HepG2 (cell line): Measurements from ENCODE around the gene PCYOX1L. TPM values are rescaled to one million over a fixed set of nuclear protein-coding genes. Genes with fewer than 3 reads are reported as not detected.

Experiments used
- ATF1 ChIP-seq: IDR thresholded peaks from 2 replicates; pipeline ENCODE4 v1.6.1; 2016; ENCODE audit warnings: mild to moderate bottlenecking, control low read depth
- FOXM1 ChIP-seq: sonication (generic); formaldehyde crosslinking; IDR thresholded peaks from 2 replicates; pipeline ENCODE4 v1.5.0; 2020; ENCODE audit warnings: missing genetic modification reagents
- MED1 ChIP-seq: sonication (generic); formaldehyde crosslinking; IDR thresholded peaks from 2 replicates; pipeline ENCODE4 v1.4.0; 2020; ENCODE audit warnings: missing genetic modification reagents
- NAIF1 ChIP-seq: sonication (generic); formaldehyde crosslinking; IDR thresholded peaks from 2 replicates; pipeline ENCODE4 v1.5.0; 2020; ENCODE audit warnings: mild to moderate bottlenecking, missing genetic modification reagents, borderline replicate concordance
- NFE2L1 ChIP-seq: sonication (generic); formaldehyde crosslinking; IDR thresholded peaks from 2 replicates; pipeline ENCODE4 v1.4.0; 2020; ENCODE audit warnings: missing genetic modification reagents, mild to moderate bottlenecking, borderline replicate concordance
- RFX1 ChIP-seq: fragments of 450-650 bp; IDR thresholded peaks from 2 replicates; pipeline ENCODE4 v1.6.1; 2017
- SMARCE1 ChIP-seq: fragments of 450-650 bp; IDR thresholded peaks from 2 replicates; pipeline ENCODE4 v1.6.1; 2017; ENCODE audit warnings: borderline replicate concordance
- SP140L ChIP-seq: sonication (generic); formaldehyde crosslinking; IDR thresholded peaks from 2 replicates; pipeline ENCODE4 v1.4.0; 2020; ENCODE audit warnings: missing genetic modification reagents, borderline replicate concordance
- SRF ChIP-seq: IDR thresholded peaks from 2 replicates; pipeline ENCODE4 v1.6.1; 2011; ENCODE audit warnings: mild to moderate bottlenecking, low read depth, low read length, moderate library complexity
- TOE1 ChIP-seq: sonication (generic); formaldehyde crosslinking; IDR thresholded peaks from 2 replicates; pipeline ENCODE4 v1.4.0; 2020; ENCODE audit warnings: mild to moderate bottlenecking, missing genetic modification reagents
- ZC3H4 ChIP-seq: sonication (generic); formaldehyde crosslinking; IDR thresholded peaks from 2 replicates; pipeline ENCODE4 v1.4.0; 2020; ENCODE audit warnings: missing genetic modification reagents, borderline replicate concordance
- ZFP36L1 ChIP-seq: sonication (generic); formaldehyde crosslinking; IDR thresholded peaks from 2 replicates; pipeline ENCODE4 v1.8.0; 2022; ENCODE audit warnings: mild to moderate bottlenecking, missing genetic modification reagents, moderate library complexity
- ZNF17 ChIP-seq: sonication (generic); formaldehyde crosslinking; IDR thresholded peaks from 2 replicates; pipeline ENCODE4 v1.5.0; 2020; ENCODE audit warnings: mild to moderate bottlenecking, missing genetic modification reagents
- ZNF207 ChIP-seq: fragments of 450-650 bp; IDR thresholded peaks from 2 replicates; pipeline ENCODE4 v1.6.1; 2016; ENCODE audit warnings: antibody characterized with exemption, borderline replicate concordance
- ZNF256 ChIP-seq: sonication (generic); formaldehyde crosslinking; conservative IDR thresholded peaks from 2 replicates; pipeline ENCODE4 v1.4.0; 2020; ENCODE audit warnings: missing genetic modification reagents
- polyA plus RNA-seq, 8 experiments: library from polyadenylated mRNA; depleted of rRNA in 3 of 8; stranded (reverse) in 7 of 8; unstranded in 1 of 8; fragments of >200 nt; fragmentation: Illumina TruSeq in 4 of 8; extraction: Trizol in 4 of 8; gene quantifications; 2 replicates each; pipeline versions ENCODE4 v1.2.1 to v1.2.3, GENCODE V29; 2011 to 2016; ENCODE audit warnings: low read depth in 4 of 8, missing spikeins in 1 of 8, mixed read lengths in 1 of 8; ENCODE audit not compliant: insufficient read depth in 1 of 8
- total RNA-seq, 5 experiments: library from RNA; depleted of rRNA; stranded (reverse); fragments of >200 nt; fragmentation: Illumina TruSeq; extraction: Trizol; gene quantifications; 2 replicates each; pipeline ENCODE4 v1.2.3, GENCODE V29; 2016; ENCODE audit warnings: low read depth in 1 of 5
- TF ChIP-seq, protein P1 (sequence below): sonication (generic); formaldehyde crosslinking; IDR thresholded peaks from 2 replicates; pipeline ENCODE4 v1.5.1; 2020; ENCODE audit warnings: mild to moderate bottlenecking, moderate library complexity, missing genetic modification reagents
- TF ChIP-seq, protein P2 (sequence below): sonication (generic); formaldehyde crosslinking; IDR thresholded peaks from 2 replicates; pipeline ENCODE4 v1.5.0; 2020; ENCODE audit warnings: mild to moderate bottlenecking, missing genetic modification reagents
- TF ChIP-seq, protein P3 (sequence below): sonication (generic); IDR thresholded peaks from 2 replicates; pipeline ENCODE4 v1.6.1; 2016; ENCODE audit warnings: low read depth, borderline replicate concordance
- TF ChIP-seq, protein P4 (sequence below): sonication (generic); formaldehyde crosslinking; IDR thresholded peaks from 2 replicates; pipeline ENCODE4 v1.4.0; 2020; ENCODE audit warnings: missing genetic modification reagents
- TF ChIP-seq, protein P5 (sequence below): sonication (generic); formaldehyde crosslinking; conservative IDR thresholded peaks from 2 replicates; pipeline ENCODE4 v1.4.0; 2020; ENCODE audit warnings: missing genetic modification reagents
- TF ChIP-seq, protein P6 (sequence below): sonication (generic); formaldehyde crosslinking; IDR thresholded peaks from 2 replicates; pipeline ENCODE4 v1.5.1; 2020; ENCODE audit warnings: missing genetic modification reagents, mild to moderate bottlenecking, borderline replicate concordance

Gene PCYOX1L
- total and polyA plus RNA-seq, 2 of the 13 experiments (the other 11 are each of a cell fraction or from before 2014, with no cell fraction given): 1.00 to 3.7 TPM

DNA sequence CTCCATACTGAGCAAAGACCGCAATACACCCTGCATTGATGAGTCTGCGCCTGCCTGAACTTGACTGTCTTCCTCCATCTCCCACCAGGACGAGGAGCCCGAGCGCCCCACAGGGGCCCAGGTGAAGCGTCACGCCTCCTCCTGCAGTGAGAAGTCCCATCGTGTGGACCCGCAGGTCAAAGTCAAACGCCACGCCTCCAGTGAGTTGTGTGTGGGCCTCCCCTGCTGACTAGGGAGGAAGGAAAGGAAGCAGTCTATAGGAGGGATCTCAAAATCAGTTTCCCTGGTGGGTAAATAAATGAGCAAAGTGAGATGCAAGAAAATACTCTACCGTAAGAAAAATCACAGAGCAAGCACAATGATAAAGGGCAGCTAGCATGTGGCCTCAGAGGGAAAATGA lies 35.3 kb upstream of the PCYOX1L start (continued):
- TF ChIP-seq, protein P1, sequence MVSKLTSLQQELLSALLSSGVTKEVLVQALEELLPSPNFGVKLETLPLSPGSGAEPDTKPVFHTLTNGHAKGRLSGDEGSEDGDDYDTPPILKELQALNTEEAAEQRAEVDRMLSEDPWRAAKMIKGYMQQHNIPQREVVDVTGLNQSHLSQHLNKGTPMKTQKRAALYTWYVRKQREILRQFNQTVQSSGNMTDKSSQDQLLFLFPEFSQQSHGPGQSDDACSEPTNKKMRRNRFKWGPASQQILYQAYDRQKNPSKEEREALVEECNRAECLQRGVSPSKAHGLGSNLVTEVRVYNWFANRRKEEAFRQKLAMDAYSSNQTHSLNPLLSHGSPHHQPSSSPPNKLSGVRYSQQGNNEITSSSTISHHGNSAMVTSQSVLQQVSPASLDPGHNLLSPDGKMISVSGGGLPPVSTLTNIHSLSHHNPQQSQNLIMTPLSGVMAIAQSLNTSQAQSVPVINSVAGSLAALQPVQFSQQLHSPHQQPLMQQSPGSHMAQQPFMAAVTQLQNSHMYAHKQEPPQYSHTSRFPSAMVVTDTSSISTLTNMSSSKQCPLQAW (CRISPR knock-in tag): no peak
- TF ChIP-seq SRF (no peak), ZNF256 (no peak), ATF1 (CRISPR knock-in tag) (no peak), FOXM1 (no peak), TOE1 (CRISPR knock-in tag) (no peak), ZNF17 (CRISPR knock-in tag) (no peak), ZFP36L1 (CRISPR knock-in tag) (no peak), ZC3H4 (CRISPR knock-in tag) (no peak), ZNF207 (no peak), RFX1 (no peak), NFE2L1 (CRISPR knock-in tag) (no peak), SP140L (CRISPR knock-in tag) (no peak), MED1 (CRISPR knock-in tag) (peak; percentile 48; the same call in 1 of the 2 replicates), NAIF1 (CRISPR knock-in tag) (no peak), SMARCE1 (no peak)
- TF ChIP-seq, protein P2, sequence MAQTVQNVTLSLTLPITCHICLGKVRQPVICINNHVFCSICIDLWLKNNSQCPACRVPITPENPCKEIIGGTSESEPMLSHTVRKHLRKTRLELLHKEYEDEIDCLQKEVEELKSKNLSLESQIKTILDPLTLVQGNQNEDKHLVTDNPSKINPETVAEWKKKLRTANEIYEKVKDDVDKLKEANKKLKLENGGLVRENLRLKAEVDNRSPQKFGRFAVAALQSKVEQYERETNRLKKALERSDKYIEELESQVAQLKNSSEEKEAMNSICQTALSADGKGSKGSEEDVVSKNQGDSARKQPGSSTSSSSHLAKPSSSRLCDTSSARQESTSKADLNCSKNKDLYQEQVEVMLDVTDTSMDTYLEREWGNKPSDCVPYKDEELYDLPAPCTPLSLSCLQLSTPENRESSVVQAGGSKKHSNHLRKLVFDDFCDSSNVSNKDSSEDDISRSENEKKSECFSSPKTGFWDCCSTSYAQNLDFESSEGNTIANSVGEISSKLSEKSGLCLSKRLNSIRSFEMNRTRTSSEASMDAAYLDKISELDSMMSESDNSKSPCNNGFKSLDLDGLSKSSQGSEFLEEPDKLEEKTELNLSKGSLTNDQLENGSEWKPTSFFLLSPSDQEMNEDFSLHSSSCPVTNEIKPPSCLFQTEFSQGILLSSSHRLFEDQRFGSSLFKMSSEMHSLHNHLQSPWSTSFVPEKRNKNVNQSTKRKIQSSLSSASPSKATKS (CRISPR knock-in tag): no peak
- TF ChIP-seq, protein P3, sequence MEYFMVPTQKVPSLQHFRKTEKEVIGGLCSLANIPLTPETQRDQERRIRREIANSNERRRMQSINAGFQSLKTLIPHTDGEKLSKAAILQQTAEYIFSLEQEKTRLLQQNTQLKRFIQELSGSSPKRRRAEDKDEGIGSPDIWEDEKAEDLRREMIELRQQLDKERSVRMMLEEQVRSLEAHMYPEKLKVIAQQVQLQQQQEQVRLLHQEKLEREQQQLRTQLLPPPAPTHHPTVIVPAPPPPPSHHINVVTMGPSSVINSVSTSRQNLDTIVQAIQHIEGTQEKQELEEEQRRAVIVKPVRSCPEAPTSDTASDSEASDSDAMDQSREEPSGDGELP: peak; percentile 41; the same call in 1 of the 2 replicates
- TF ChIP-seq, protein P4, sequence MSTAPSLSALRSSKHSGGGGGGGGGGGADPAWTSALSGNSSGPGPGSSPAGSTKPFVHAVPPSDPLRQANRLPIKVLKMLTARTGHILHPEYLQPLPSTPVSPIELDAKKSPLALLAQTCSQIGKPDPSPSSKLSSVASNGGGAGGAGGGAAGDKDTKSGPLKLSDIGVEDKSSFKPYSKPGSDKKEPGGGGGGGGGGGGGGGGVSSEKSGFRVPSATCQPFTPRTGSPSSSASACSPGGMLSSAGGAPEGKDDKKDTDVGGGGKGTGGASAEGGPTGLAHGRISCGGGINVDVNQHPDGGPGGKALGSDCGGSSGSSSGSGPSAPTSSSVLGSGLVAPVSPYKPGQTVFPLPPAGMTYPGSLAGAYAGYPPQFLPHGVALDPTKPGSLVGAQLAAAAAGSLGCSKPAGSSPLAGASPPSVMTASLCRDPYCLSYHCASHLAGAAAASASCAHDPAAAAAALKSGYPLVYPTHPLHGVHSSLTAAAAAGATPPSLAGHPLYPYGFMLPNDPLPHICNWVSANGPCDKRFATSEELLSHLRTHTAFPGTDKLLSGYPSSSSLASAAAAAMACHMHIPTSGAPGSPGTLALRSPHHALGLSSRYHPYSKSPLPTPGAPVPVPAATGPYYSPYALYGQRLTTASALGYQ: no peak
- TF ChIP-seq, protein P5, sequence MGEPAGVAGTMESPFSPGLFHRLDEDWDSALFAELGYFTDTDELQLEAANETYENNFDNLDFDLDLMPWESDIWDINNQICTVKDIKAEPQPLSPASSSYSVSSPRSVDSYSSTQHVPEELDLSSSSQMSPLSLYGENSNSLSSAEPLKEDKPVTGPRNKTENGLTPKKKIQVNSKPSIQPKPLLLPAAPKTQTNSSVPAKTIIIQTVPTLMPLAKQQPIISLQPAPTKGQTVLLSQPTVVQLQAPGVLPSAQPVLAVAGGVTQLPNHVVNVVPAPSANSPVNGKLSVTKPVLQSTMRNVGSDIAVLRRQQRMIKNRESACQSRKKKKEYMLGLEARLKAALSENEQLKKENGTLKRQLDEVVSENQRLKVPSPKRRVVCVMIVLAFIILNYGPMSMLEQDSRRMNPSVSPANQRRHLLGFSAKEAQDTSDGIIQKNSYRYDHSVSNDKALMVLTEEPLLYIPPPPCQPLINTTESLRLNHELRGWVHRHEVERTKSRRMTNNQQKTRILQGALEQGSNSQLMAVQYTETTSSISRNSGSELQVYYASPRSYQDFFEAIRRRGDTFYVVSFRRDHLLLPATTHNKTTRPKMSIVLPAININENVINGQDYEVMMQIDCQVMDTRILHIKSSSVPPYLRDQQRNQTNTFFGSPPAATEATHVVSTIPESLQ (CRISPR knock-in tag): no peak
- TF ChIP-seq, protein P6, sequence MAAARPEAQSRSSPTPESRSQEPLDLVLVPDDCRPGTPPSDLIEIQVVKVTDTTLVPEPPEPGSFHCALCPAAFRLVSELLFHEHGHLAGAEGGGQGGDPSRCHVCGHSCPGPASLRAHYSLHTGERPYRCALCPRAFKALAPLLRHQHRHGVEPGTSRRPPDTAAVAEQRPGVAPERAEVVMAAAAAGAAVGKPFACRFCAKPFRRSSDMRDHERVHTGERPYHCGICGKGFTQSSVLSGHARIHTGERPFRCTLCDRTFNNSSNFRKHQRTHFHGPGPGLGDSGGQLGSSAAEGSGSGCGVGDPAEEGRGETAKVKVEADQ (CRISPR knock-in tag): no peak
